ENCODE results near the gene TMEM168.
"Not testable (repeated sequence)": the region's sequence is repeated elsewhere in the genome, so short reads cannot be mapped to it uniquely, and the experiment has no call there.

The TMEM168 gene

DNA sequence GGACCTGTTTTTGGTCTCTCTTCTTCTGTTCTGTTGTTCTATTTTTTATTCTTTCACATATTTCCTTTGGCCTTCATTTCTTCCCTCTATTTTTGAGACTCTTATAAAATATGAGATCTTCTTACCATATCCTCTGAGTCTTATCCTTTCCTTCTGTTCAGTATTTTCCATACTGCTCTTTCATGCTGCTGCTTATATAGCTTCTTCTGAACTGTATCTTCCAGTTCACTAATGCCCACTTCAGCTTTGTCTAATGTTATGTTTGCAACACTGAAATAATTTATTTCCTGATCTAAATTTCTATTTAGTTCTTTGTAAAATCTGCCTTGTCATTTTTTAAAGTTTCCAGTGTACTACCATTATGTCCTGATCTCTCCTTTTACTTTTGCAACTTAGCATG, 12.8 kb downstream of the TMEM168 start:
- DNase-seq, result no peak

DNA sequence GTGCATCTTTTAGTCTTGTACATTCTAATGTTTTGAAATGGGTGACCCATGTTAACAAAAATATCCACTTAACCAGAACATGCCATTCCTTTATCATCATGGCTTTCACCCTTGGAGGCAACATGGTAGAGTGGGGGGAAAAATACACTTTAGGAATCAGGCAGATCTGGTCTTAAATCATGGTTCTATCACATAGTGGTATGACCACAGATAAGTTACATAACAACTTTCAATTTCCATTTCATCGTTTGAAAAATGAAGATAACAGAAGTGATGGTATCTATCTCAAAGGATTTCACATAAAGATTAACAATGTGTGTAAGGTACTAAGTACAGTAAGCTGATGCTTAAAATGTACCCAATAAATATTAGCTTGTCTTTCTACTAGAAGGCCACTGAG, 19.0 kb downstream of the TMEM168 start:
- no peak for DNase-seq

GRCh38 chr7:112770051-112770450, 20.1 kb downstream of the TMEM168 start:
- DNase-seq, result no peak

GRCh38 chr7:112765105-112765504, 25.1 kb downstream of the TMEM168 start:
- no peak for DNase-seq

- no peak for DNase-seq
Measured at GRCh38 chr7:112763996-112764395, 26.2 kb downstream of the TMEM168 start.

DNA sequence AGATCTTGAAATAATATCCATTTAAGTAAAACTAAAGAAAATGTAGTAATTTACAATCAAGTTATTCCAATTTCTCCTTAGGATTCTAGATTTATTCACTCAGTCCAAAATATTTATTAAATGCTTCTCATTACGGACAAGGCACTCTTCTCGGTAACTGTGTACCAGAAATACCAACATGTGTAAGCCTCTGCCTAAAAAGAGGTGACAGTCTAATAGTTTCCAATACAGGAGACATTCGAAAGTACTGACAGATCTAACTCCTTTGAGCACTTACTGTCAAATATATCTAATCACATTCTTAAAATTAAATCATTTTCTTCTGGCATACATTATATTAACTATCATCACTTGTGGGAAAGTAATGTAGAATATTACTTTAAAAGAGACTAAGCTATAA, 26.9 kb downstream of the TMEM168 start:
- DNase-seq, result no peak

GRCh38 chr7:112759905-112760304, 30.3 kb downstream of the TMEM168 start:
- no peak for DNase-seq

GRCh38 chr7:112757337-112757736, 32.9 kb downstream of the TMEM168 start:
- no peak for DNase-seq

DNA sequence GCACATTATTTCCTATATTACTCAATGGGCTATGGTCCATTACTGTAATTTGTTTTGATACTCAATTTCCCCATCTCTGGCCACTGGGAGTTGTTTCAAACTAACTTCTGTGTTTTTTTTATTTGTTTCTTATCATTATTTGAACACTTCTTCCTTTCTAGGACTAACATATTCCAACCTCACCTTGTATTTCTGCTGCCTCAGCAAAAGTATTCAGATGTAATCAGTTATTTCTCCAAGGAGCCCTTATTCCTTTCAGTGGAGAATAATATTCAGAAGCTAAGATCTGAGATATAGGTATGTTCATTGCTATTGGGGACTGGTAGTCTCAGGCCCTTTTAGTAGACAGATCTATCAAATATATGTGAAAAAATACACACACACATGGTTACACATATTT, 36.9 kb downstream of the TMEM168 start:
- DNase-seq, result no peak

DNA sequence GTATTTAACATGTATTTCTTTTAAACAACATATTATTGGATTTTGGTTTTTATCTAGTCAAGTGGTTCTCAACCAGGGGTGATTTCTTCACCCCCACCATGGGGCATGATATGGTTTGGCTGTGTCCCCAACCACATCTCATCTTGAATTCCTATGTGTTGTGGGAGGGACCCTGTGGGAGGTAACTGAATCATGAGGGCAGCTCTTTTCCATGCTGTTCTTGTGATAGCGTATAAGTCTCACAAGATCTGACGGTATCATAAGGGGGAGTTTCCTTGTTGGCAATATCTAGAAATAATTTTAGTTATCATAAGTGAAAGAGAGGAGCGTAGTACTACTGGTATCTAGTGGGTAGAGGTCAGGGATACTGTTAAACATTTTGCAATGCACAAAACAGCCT, 37.6 kb downstream of the TMEM168 start:
- DNase-seq, result no peak

- DNase-seq, result no peak
Measured at GRCh38 chr7:112749775-112750174, 40.4 kb downstream of the TMEM168 start.

DNA sequence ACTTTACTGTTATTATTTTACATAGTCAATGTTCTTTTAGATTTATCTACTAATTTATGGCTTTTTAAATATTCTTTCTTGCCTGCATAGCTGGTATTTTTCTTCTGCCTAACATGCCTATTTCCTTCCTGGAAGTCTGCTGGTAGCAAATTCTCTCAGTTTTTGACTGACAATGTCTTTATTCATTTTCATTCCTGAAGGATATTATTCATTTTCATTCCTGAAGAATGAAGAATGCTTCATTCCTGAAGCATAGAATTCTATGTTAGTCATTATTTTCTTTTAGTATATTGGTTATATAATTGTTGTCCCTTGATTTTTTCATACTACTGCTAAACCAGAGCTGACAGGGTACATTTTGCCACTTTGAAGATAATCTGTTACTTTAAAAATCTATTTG, 41.8 kb downstream of the TMEM168 start:
- DNase-seq, result no peak

DNA sequence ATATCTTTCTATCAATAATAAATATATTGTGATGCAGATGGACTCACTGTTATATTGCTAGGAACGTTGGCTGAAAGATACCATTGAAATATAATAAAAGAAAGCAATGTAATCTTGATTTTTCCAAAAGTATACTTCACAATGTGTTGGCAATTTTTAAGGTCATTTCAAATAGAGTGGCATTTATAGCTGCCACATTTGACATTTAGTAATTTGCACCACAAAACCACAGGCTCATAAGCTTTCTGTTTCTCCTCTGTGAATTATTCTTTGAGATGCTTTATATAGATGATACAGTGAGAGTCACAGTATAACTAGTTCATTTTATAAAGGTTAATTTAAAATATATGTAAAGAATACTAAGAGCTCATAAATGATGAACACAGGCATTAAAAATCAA, 44.6 kb downstream of the TMEM168 start:
- no peak for DNase-seq

DNA sequence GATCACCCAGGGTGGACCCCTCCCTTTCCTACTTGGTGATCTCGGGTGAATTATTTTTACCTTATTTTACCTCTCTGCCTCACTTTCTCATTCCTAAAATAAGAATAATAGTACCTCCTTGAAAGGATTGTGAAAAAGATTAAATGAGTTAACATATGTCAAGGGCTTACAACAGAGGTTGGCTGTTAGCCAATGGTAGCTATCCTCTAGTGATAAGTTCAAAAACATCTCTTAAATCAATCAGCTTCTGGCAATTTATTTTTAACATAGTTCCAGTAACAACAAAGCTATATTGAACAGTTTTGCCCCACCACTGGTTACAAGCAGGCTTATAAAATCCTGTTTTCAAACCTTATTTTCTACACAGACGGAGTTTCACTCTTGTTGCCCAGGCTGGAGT, 45.4 kb downstream of the TMEM168 start:
- DNase-seq, result no peak

DNA sequence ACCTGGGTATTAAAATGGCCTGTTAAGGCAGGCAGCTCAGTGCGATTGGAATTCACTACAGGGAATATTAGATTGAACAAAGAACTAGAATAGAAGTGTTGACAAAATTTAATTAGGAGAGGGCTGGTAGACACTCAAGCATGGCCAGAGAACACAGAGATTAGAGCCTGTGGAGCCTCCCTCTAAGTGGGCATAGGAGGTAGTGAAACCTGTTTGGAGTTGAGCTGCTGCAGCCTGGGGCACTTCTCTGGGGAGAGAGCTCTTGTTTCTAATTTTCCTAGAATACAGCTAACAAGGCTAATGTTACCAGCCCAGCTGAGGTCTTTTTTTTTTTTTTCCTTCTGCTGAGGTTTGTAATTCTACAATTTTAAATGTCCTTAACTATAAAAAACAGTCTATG, 46.4 kb downstream of the TMEM168 start:
- no peak for DNase-seq

DNA sequence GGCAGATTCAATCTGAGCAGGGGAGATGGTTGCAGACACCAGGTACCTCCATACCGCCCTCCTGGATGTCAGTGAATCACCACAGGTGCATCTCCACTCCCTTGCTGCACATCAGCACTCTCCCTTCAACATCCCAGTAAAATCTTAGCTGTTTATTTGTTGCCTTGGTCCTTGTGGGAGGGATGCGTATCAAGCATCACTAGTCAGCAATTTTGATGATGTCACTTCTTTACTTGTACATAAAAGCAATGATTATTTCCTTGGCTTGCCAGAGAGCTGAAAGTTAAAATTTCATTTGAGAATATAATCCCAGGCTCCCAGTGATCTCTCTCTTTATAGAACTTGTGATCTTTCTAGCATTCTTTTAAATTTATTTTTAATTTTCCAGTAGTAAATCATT, 49.5 kb downstream of the TMEM168 start:
- DNase-seq, result no peak

- no peak for DNase-seq
Measured at GRCh38 chr7:112739436-112740180, 50.6 kb downstream of the TMEM168 start.

DNA sequence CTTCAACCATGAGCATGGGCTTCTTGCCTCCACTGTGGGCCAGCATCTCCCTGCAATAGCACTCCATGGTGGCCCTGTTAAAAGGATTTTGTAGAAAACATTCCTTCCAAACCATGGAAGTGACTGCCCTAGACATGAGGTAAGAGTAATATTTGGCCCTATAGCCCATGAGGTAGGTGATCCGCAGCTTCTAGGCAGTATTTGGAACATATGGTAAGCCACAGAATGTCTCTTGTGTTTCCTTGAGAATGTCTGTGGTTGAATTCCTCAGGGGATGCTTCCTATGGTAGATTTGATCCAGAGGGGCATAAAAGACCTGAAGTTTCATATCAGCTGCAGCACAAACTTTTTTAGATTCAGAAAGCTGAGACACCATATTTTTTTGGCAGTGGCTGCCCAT, 54.9 kb downstream of the TMEM168 start:
- no peak for DNase-seq

GRCh38 chr7:112731324-112731723, 58.9 kb downstream of the TMEM168 start:
- DNase-seq, result not testable (repeated sequence)

GRCh38 chr7:112726076-112726475, 64.1 kb downstream of the TMEM168 start:
- DNase-seq, result no peak

GRCh38 chr7:112723416-112723815, 66.8 kb downstream of the TMEM168 start:
- DNase-seq, result no peak

DNA sequence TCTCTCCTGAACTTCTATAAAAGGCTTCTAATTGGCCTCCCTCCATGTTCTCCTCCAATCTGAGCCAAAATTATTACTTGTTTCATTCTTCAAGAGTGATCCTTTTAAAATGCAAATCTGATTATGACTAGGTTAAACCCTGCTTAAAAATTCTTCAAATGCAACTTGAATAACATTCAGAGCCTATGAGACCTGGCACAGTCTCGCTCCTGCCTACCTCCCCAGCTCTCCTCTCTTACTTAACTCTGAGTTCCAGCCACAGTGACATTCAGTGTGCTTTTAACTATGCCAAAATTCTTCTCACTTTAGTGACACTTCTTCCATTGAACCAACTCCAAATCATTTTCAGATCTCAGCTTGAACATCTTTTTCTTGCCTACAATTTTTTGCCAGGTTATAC, 68.8 kb downstream of the TMEM168 start:
- no peak for DNase-seq

DNA sequence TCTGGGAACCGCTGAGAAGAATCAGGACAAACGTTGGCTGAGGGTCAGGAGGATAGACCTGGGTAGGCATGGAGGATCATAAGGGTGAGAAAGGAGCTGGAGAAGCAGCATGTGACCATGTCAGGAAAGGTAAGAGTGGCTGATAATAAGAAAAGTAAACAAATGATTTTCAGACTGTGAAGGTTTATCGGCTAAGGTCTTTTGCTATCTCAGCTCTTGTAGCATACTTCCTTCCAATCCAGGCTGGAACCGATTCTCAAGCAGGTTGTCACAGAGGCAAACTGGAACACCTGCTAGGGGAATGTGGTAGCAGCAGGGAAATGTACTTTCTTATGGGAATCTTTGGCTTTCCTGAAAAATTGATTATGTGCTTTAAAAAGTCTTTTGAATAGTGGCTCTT, 74.7 kb downstream of the TMEM168 start:
- no peak for DNase-seq

DNA sequence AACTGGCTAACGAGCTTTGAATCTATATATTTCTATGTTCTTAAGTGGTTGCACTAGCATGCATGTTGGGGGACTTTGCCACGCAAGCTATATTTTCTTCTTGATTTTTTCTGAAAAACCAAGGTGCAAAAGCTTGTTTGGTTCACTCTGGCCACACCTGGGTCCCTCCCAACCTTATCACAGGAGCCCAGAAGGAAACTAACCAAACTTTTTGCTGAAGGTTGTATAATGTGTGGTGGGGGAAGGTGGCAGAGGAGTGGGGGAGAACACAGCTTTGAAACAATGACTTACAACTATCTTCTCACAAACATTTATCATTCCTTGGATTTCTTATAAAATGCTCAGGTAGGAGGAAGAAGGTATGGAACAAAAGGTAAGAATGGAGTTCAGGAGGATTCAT, 75.3 kb downstream of the TMEM168 start:
- no peak for DNase-seq
